IMR-90 (cell line): ENCODE results near the gene SNED1. TPM values are rescaled to one million over a fixed set of nuclear protein-coding genes. Genes with fewer than 3 reads are reported as not detected.

Source experiments
- ATAC-seq: fragments of 200-7000 bp; cut with Tn5 transposase; 2 replicates; pipeline ENCODE4 v1.9.1; 2020; ENCODE audit warnings: low read depth, mild to moderate bottlenecking, moderate library complexity
- BruUV-seq: library from RNA; stranded (reverse); fragments of 400-500 nt; replicated peaks from 2 replicates; lab custom pipeline; 2021; lab: Mats Ljungman, UMichigan
- CTCF ChIA-PET: fragments of 300-600 bp; formaldehyde crosslinking; extraction: SDS; loops from one replicate; lab custom pipeline; 2021; ENCODE audit warnings: antibody characterized with exemption; lab: Yijun Ruan, JAX
- POLR2A ChIA-PET: fragments of 300-600 bp; sonication (Branson Sonifier 250); formaldehyde crosslinking; loops from one replicate; lab custom pipeline; 2022; ENCODE audit warnings: antibody characterized with exemption; ENCODE audit not compliant: unreplicated experiment; lab: Charles Lee
- DNase-seq: peaks from one replicate; pipeline ENCODE4 v3.0.0; 2013
- H2AFZ ChIP-seq: replicated peaks from 2 replicates; pipeline ENCODE3; 2013; ENCODE audit warnings: low read length, mild to moderate bottlenecking; ENCODE audit not compliant: poor library complexity
- H2AK5ac ChIP-seq: 2 replicates; pipeline ENCODE4 v1.6.1; 2013; ENCODE audit warnings: low read depth, low read length, inconsistent platforms
- H2AK9ac ChIP-seq: replicated peaks from 2 replicates; pipeline ENCODE3; 2013; ENCODE audit warnings: mild to moderate bottlenecking, low read depth, low read length, moderate library complexity; ENCODE audit not compliant: poor library complexity
- H2BK120ac ChIP-seq: 2 replicates; pipeline ENCODE4 v1.6.1; 2013; ENCODE audit warnings: low read depth, low read length, inconsistent platforms
- H2BK15ac ChIP-seq: 3 replicates; pipeline ENCODE4 v1.6.1; 2013; ENCODE audit warnings: low read depth, low read length, inconsistent platforms
- H2BK20ac ChIP-seq: 2 replicates; pipeline ENCODE4 v1.6.1; 2013; ENCODE audit warnings: low read depth, mild to moderate bottlenecking, inconsistent platforms, low read length, moderate library complexity
- H2BK5ac ChIP-seq: 2 replicates; pipeline ENCODE4 v1.6.1; 2013; ENCODE audit warnings: mild to moderate bottlenecking, low read depth, low read length, inconsistent platforms; ENCODE audit not compliant: poor library complexity, severe bottlenecking
- H3K14ac ChIP-seq: replicated peaks from 2 replicates; pipeline ENCODE4 v1.6.1; 2013; ENCODE audit warnings: low read depth, low read length, inconsistent platforms
- H3K18ac ChIP-seq: 2 replicates; pipeline ENCODE4 v1.6.1; 2013; ENCODE audit warnings: low read depth, low read length, control low read depth
- H3K23ac ChIP-seq: 2 replicates; pipeline ENCODE4 v1.6.1; 2013; ENCODE audit warnings: low read depth, low read length, inconsistent platforms
- H3K27ac ChIP-seq: 2 replicates; pipeline ENCODE4 v1.5.1; 2013; ENCODE audit warnings: mild to moderate bottlenecking, control low read depth, low read length; ENCODE audit not compliant: insufficient read depth
- H3K27me3 ChIP-seq: 2 replicates; pipeline ENCODE4 v1.6.1; 2013; ENCODE audit warnings: low read length; ENCODE audit not compliant: control insufficient read depth, insufficient read depth
- H3K36me3 ChIP-seq: 2 replicates; pipeline ENCODE4 v1.6.1; 2013; ENCODE audit warnings: low read length, mixed read lengths; ENCODE audit not compliant: control insufficient read depth, insufficient read depth
- H3K4ac ChIP-seq: 2 replicates; pipeline ENCODE4 v1.6.1; 2013; ENCODE audit warnings: low read depth, low read length, inconsistent platforms
- H3K4me1 ChIP-seq: 2 replicates; pipeline ENCODE4 v1.6.1; 2013; ENCODE audit warnings: low read length, mixed read lengths; ENCODE audit not compliant: control insufficient read depth, insufficient read depth
- H3K4me2 ChIP-seq: 2 replicates; pipeline ENCODE4 v1.6.1; 2013; ENCODE audit warnings: low read depth, mild to moderate bottlenecking, control low read depth, low read length, moderate library complexity
- H3K4me3 ChIP-seq: 2 replicates; pipeline ENCODE4 v1.5.1; 2013; ENCODE audit warnings: low read depth, mild to moderate bottlenecking, control low read depth, low read length, moderate library complexity; ENCODE audit not compliant: insufficient read depth
- H3K56ac ChIP-seq: 2 replicates; pipeline ENCODE4 v1.6.1; 2013; ENCODE audit warnings: low read length, inconsistent platforms; ENCODE audit not compliant: insufficient read depth; ENCODE audit errors: extremely low read depth
- H3K79me1 ChIP-seq, 2 experiments: 2 replicates each; pipeline ENCODE4 v1.6.1; 2013; ENCODE audit warnings: low read length in 2 of 2, inconsistent platforms in 1 of 2, low read depth in 1 of 2
- H3K9ac ChIP-seq: 2 replicates; pipeline ENCODE4 v1.6.1; 2013; ENCODE audit warnings: low read depth, low read length, control low read depth
- H3K9me1 ChIP-seq: 2 replicates; pipeline ENCODE4 v1.6.1; 2013; ENCODE audit warnings: low read length, inconsistent platforms; ENCODE audit not compliant: insufficient read depth
- H3K9me3 ChIP-seq: 2 replicates; pipeline ENCODE4 v1.6.1; 2013; ENCODE audit warnings: low read length; ENCODE audit not compliant: control insufficient read depth, insufficient read depth
- H4K20me1 ChIP-seq: 2 replicates; pipeline ENCODE4 v1.6.1; 2013; ENCODE audit warnings: low read length, inconsistent platforms; ENCODE audit not compliant: insufficient read depth
- H4K5ac ChIP-seq: 2 replicates; pipeline ENCODE4 v1.6.1; 2013; ENCODE audit warnings: mild to moderate bottlenecking, low read depth, low read length, control low read depth
- H4K8ac ChIP-seq, 2 experiments: 2 replicates each; pipeline ENCODE4 v1.6.1; 2013; ENCODE audit warnings: low read depth in 2 of 2, low read length in 2 of 2, control low read depth in 1 of 2, inconsistent platforms in 1 of 2
- H4K91ac ChIP-seq: 2 replicates; pipeline ENCODE4 v1.6.1; 2013; ENCODE audit warnings: low read depth, low read length, inconsistent platforms; ENCODE audit not compliant: insufficient read depth
- BHLHE40 ChIP-seq: fragments of 150-350 bp; IDR thresholded peaks from 2 replicates; pipeline ENCODE4 v1.6.1; 2016; ENCODE audit warnings: mild to moderate bottlenecking, low read depth, low read length
- CEBPB ChIP-seq: IDR thresholded peaks from 2 replicates; pipeline ENCODE4 v1.6.1; 2012; ENCODE audit warnings: low read depth, low read length, improper control_type of control experiment
- CHD1 ChIP-seq: IDR thresholded peaks from 2 replicates; pipeline ENCODE4 v1.6.1; 2012; ENCODE audit warnings: low read depth, low read length, improper control_type of control experiment
- CTCF ChIP-seq: conservative IDR thresholded peaks from 2 replicates; pipeline ENCODE4 v1.5.1; 2012; ENCODE audit warnings: mild to moderate bottlenecking, low read depth, low read length, improper control_type of control experiment
- FOS ChIP-seq: fragments of 150-350 bp; IDR thresholded peaks from 2 replicates; pipeline ENCODE4 v1.6.1; 2016; ENCODE audit warnings: low read depth, low read length
- MAFK ChIP-seq: IDR thresholded peaks from 2 replicates; pipeline ENCODE4 v1.6.1; 2012; ENCODE audit warnings: low read depth, low read length, improper control_type of control experiment
- MAZ ChIP-seq: IDR thresholded peaks from 2 replicates; pipeline ENCODE4 v1.6.1; 2012; ENCODE audit warnings: low read depth, mild to moderate bottlenecking, low read length, improper control_type of control experiment, moderate library complexity, borderline replicate concordance
- MXI1 ChIP-seq: IDR thresholded peaks from 2 replicates; pipeline ENCODE4 v1.6.1; 2012; ENCODE audit warnings: low read depth, mild to moderate bottlenecking, low read length, moderate library complexity, borderline replicate concordance
- NFE2L2 ChIP-seq: fragments of 150-350 bp; IDR thresholded peaks from 2 replicates; pipeline ENCODE4 v1.6.1; 2016; ENCODE audit warnings: low read depth, mild to moderate bottlenecking, low read length
- POLR2A ChIP-seq: IDR thresholded peaks from 2 replicates; pipeline ENCODE4 v1.6.1; 2012; ENCODE audit warnings: mild to moderate bottlenecking, low read depth, low read length
- RAD21 ChIP-seq: IDR thresholded peaks from 2 replicates; pipeline ENCODE4 v1.6.1; 2012; ENCODE audit warnings: low read length, improper control_type of control experiment
- RCOR1 ChIP-seq: IDR thresholded peaks from 2 replicates; pipeline ENCODE4 v1.6.1; 2012; ENCODE audit warnings: mild to moderate bottlenecking, low read length, improper control_type of control experiment; ENCODE audit not compliant: insufficient replicate concordance
- RFX5 ChIP-seq: IDR thresholded peaks from 2 replicates; pipeline ENCODE4 v1.8.0; 2012; ENCODE audit warnings: low read depth, mild to moderate bottlenecking, low read length, moderate library complexity
- SMC3 ChIP-seq: fragments of 150-350 bp; IDR thresholded peaks from 2 replicates; pipeline ENCODE4 v1.6.1; 2016; ENCODE audit warnings: low read depth, mild to moderate bottlenecking, antibody characterized with exemption, low read length, moderate library complexity
- WGBS, 2 experiments: methylation state at CpG; one replicate each; pipeline versions ENCODE4 v1.1.5 to v1.1.7; 2013; ENCODE audit warnings: missing lambda C conversion rate in 2 of 2; ENCODE audit not compliant: insufficient read length in 1 of 2; ENCODE audit errors: extremely low coverage in 2 of 2; 5-methylcytosine and 5-hydroxymethylcytosine counted together
- dilution Hi-C: fragments of 300-500 bp; cut with HindIII; formaldehyde crosslinking; loops from one replicate; pipeline ENCODE4 v1.14.3; 2018; ENCODE audit warnings: low sequenced_read_pairs; ENCODE audit not compliant: unreplicated experiment
- in situ Hi-C: fragments of 300-500 bp; cut with MboI; formaldehyde crosslinking; loops from 3 replicates; pipeline ENCODE4 v1.14.3; 2019; ENCODE audit warnings: low sequenced_read_pairs, inconsistent platforms, mixed read lengths
- intact Hi-C: fragments of 100-400 bp; cut with micrococcal nuclease; formaldehyde crosslinking; loops from 2 replicates; pipeline ENCODE4 v1.10.0; 2022
- polyA plus RNA-seq, 3 experiments: library from polyadenylated mRNA; depleted of rRNA; stranded (reverse); fragments of >200 nt; gene quantifications; 2 replicates each; pipeline ENCODE4 v1.2.3, GENCODE V29; 2012; ENCODE audit warnings: low replicate concordance in 1 of 3
- total RNA-seq: library from RNA; depleted of rRNA; stranded (reverse); fragments of >200 nt; gene quantifications from 2 replicates; pipeline ENCODE4 v1.2.3, GENCODE V29; 2012
- TF ChIP-seq, protein P1 (sequence below): fragments of 150-350 bp; IDR thresholded peaks from 2 replicates; pipeline ENCODE4 v1.6.1; 2017; ENCODE audit warnings: mild to moderate bottlenecking, antibody characterized with exemption, low read length, low read depth
- TF ChIP-seq, protein P2 (sequence below): fragments of 150-350 bp; IDR thresholded peaks from 2 replicates; pipeline ENCODE4 v1.6.1; 2016; ENCODE audit warnings: low read depth, mild to moderate bottlenecking, low read length, moderate library complexity, borderline replicate concordance

The SNED1 gene
- total and polyA plus RNA-seq, 2 of the 4 experiments (the other 2 are of a cell fraction), result 1.1 to 3.4 TPM

GRCh38 chr2:241072553-241073165, 74.2 kb downstream of the SNED1 start:
- DNase-seq, result no peak
- POLR2A ChIA-PET, result no interaction called here

More at GRCh38 chr2:241072553-241073165, 74.2 kb downstream of the SNED1 start:
- no peak for ATAC-seq
- no peaks in the 10 kb centered on the region for H3K9me1 ChIP-seq
- WGBS, 2 experiments, result 60% methylated on average over 9 of the region's 14 CpGs; no CpG with 5 or more reads in 1 of the 2 experiments
- H3K4me3 ChIP-seq, result no peak overlapping the region
- peaks cover 45% of the 10 kb centered on the region; the same call in 1 of the 2 replicates for H3K36me3 ChIP-seq
- no peak overlapping the region for H3K18ac ChIP-seq
- no peak overlapping the region for H3K9ac ChIP-seq
- no peak overlapping the region for H2BK15ac ChIP-seq
- no peak overlapping the region for H4K91ac ChIP-seq
- CTCF ChIA-PET, result no interaction called here
- H2AFZ ChIP-seq, result no peak overlapping the region
- H3K27me3 ChIP-seq, result no peaks in the 10 kb centered on the region
- H4K5ac ChIP-seq, result no peak overlapping the region
- no TSS peak for BruUV-seq
- no peak overlapping the region for H2AK5ac ChIP-seq
- no peak overlapping the region for H3K27ac ChIP-seq
- no peak overlapping the region for H3K56ac ChIP-seq
- H3K4ac ChIP-seq, result no peak overlapping the region
- H2BK20ac ChIP-seq, result no peak overlapping the region
- no peaks in the 10 kb centered on the region for H3K9me3 ChIP-seq
- in situ Hi-C loops, result loop anchor here (10.0 kb wide), 1 partner anchor 218 kb away; no protein-coding TSS in a partner anchor
- no peak overlapping the region for H3K23ac ChIP-seq
- H2AK9ac ChIP-seq, result no peak overlapping the region
- H4K8ac ChIP-seq, result no peak overlapping the region
- no peaks in the 10 kb centered on the region for H3K4me1 ChIP-seq
- intact Hi-C loops, result no loop called here
- no peak overlapping the region for H3K4me2 ChIP-seq
- H4K20me1 ChIP-seq, result no peaks in the 10 kb centered on the region
- dilution Hi-C loops, result no loop called here
- TF ChIP-seq RAD21 (no peak), MXI1 (no peak), POLR2A (no peak), CEBPB (no peak), SMC3 (no peak), MAZ (no peak), CHD1 (no peak), RFX5 (no peak), RCOR1 (no peak), CTCF (no peak), FOS (no peak), MAFK (no peak), BHLHE40 (no peak), NFE2L2 (no peak)
- TF ChIP-seq, protein P1, sequence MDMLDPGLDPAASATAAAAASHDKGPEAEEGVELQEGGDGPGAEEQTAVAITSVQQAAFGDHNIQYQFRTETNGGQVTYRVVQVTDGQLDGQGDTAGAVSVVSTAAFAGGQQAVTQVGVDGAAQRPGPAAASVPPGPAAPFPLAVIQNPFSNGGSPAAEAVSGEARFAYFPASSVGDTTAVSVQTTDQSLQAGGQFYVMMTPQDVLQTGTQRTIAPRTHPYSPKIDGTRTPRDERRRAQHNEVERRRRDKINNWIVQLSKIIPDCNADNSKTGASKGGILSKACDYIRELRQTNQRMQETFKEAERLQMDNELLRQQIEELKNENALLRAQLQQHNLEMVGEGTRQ, result no peak
- TF ChIP-seq, protein P2, sequence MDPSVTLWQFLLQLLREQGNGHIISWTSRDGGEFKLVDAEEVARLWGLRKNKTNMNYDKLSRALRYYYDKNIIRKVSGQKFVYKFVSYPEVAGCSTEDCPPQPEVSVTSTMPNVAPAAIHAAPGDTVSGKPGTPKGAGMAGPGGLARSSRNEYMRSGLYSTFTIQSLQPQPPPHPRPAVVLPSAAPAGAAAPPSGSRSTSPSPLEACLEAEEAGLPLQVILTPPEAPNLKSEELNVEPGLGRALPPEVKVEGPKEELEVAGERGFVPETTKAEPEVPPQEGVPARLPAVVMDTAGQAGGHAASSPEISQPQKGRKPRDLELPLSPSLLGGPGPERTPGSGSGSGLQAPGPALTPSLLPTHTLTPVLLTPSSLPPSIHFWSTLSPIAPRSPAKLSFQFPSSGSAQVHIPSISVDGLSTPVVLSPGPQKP, result no peak
- no peak overlapping the region for H3K14ac ChIP-seq
- H2BK120ac ChIP-seq, result no peak overlapping the region
- no peaks in the 10 kb centered on the region for H3K79me1 ChIP-seq
- H2BK5ac ChIP-seq, result no peak overlapping the region
